A673 (cell line): ENCODE data around the gene BARHL1. TPM values are rescaled to one million over a fixed set of nuclear protein-coding genes. Genes with fewer than 3 reads are reported as not detected.

Experiments
- BruUV-seq: library from RNA; stranded (reverse); fragments of 400-500 nt; replicated peaks from 2 replicates; lab custom pipeline; 2021; lab: Mats Ljungman, UMichigan
- CTCF ChIA-PET: fragments of 300-600 bp; sonication (Branson Sonifier 250); formaldehyde crosslinking; loops from one replicate; lab custom pipeline; 2022; ENCODE audit warnings: antibody characterized with exemption; lab: Charles Lee
- POLR2A ChIA-PET: fragments of 300-600 bp; sonication (Branson Sonifier 250); formaldehyde crosslinking; loops from one replicate; lab custom pipeline; 2022; ENCODE audit warnings: antibody characterized with exemption; ENCODE audit not compliant: low non-redundant PET; lab: Charles Lee
- DNase-seq: peaks from one replicate; pipeline ENCODE4 v3.0.0-alpha.2; 2015; ENCODE audit warnings: low spot score
- H3K27ac ChIP-seq: fragments of 200-600 bp; sonication (generic); 2 replicates; pipeline ENCODE4 v1.5.1; 2016; ENCODE audit warnings: mixed run types, low read depth, mild to moderate bottlenecking, mixed read lengths, antibody characterized with exemption, low read length; ENCODE audit not compliant: poor library complexity, severe bottlenecking
- H3K27me3 ChIP-seq: fragments of 200-600 bp; sonication (generic); replicated peaks from 2 replicates; pipeline ENCODE4 v1.6.1; 2017; ENCODE audit warnings: mixed run types, low read depth, mild to moderate bottlenecking, mixed read lengths, antibody characterized with exemption, low read length; ENCODE audit not compliant: insufficient read depth, poor library complexity
- H3K36me3 ChIP-seq: fragments of 200-600 bp; sonication (generic); 2 replicates; pipeline ENCODE4 v1.6.1; 2016; ENCODE audit warnings: mixed run types, mild to moderate bottlenecking, mixed read lengths, antibody characterized with exemption, low read length; ENCODE audit not compliant: insufficient read depth, poor library complexity, severe bottlenecking
- H3K4me1 ChIP-seq: fragments of 200-600 bp; sonication (generic); 2 replicates; pipeline ENCODE4 v1.6.1; 2017; ENCODE audit warnings: mixed run types, mild to moderate bottlenecking, mixed read lengths, antibody characterized with exemption, low read length; ENCODE audit not compliant: insufficient read depth, poor library complexity, severe bottlenecking
- H3K4me3 ChIP-seq: fragments of 200-600 bp; sonication (generic); 2 replicates; pipeline ENCODE4 v1.5.1; 2016; ENCODE audit warnings: low read depth, mixed run types, mild to moderate bottlenecking, mixed read lengths, low read length; ENCODE audit not compliant: poor library complexity, severe bottlenecking
- H3K9me3 ChIP-seq: fragments of 200-600 bp; sonication (generic); 2 replicates; pipeline ENCODE4 v1.6.1; 2016; ENCODE audit warnings: mixed run types, low read depth, mild to moderate bottlenecking, mixed read lengths, antibody characterized with exemption, low read length; ENCODE audit not compliant: poor library complexity, severe bottlenecking
- CTCF ChIP-seq: fragments of 300-800, 200-600 bp; sonication (generic); conservative IDR thresholded peaks from 2 replicates; pipeline ENCODE4 v1.5.1; 2017; ENCODE audit warnings: low read depth, mild to moderate bottlenecking, antibody characterized with exemption, low read length, moderate library complexity, mixed read lengths
- EZH2 ChIP-seq: fragments of 200-600 bp; sonication (generic); IDR thresholded peaks from 2 replicates; pipeline ENCODE4 v1.6.1; 2017; ENCODE audit warnings: borderline replicate concordance, low read depth, mild to moderate bottlenecking, mixed read lengths, antibody characterized with exemption, low read length; ENCODE audit not compliant: poor library complexity, severe bottlenecking
- intact Hi-C: fragments of 100-400 bp; cut with micrococcal nuclease; formaldehyde crosslinking; loops from one replicate; pipeline ENCODE4 v1.10.0; 2022; ENCODE audit not compliant: unreplicated experiment
- total RNA-seq: library from RNA; stranded (reverse); gene quantifications from 2 replicates; pipeline ENCODE4 v1.2.3, GENCODE V29; 2021

Gene BARHL1
- total RNA-seq, 1 experiment from 2014 or later, result not detected

- TF ChIP-seq EZH2 (peak; percentile 96), CTCF (no peak)
- Histone ChIP-seq H3K9me3 (no peaks in the 10 kb centered on the region), H3K4me3 (no peak overlapping the region), H3K27me3 (peaks cover 80% of the 10 kb centered on the region), H3K36me3 (peaks cover 2% of the 10 kb centered on the region), H3K27ac (no peak overlapping the region), H3K4me1 (no peaks in the 10 kb centered on the region)
- no peak for DNase-seq
- ChIA-PET CTCF (no interaction called here), POLR2A (no interaction called here)
- intact Hi-C loops, result no loop called here
- no TSS peak for BruUV-seq
Observed at GRCh38 chr9:132589148-132590036, 7.0 kb downstream of the BARHL1 start.

GRCh38 chr9:132590037-132590317, 7.6 kb downstream of the BARHL1 start:
- Histone ChIP-seq H3K4me3 (no peak overlapping the region), H3K9me3 (no peaks in the 10 kb centered on the region), H3K27ac (no peak overlapping the region), H3K36me3 (peaks cover 4% of the 10 kb centered on the region), H3K4me1 (no peaks in the 10 kb centered on the region), H3K27me3 (peaks cover 75% of the 10 kb centered on the region)
- TF ChIP-seq CTCF (no peak), EZH2 (no peak)
- no peak for DNase-seq
- POLR2A ChIA-PET, result no interaction called here
- intact Hi-C loops, result no loop called here
- CTCF ChIA-PET, result no interaction called here
- BruUV-seq, result no TSS peak

GRCh38 chr9:132590318-132591182, 8.1 kb downstream of the BARHL1 start:
- Histone ChIP-seq H3K9me3 (no peaks in the 10 kb centered on the region), H3K27ac (no peak overlapping the region), H3K4me1 (no peaks in the 10 kb centered on the region), H3K27me3 (peaks cover 69% of the 10 kb centered on the region), H3K36me3 (peaks cover 4% of the 10 kb centered on the region), H3K4me3 (no peak overlapping the region)
- POLR2A ChIA-PET, result no interaction called here
- no TSS peak for BruUV-seq
- intact Hi-C loops, result no loop called here
- no peak for DNase-seq
- TF ChIP-seq CTCF (no peak), EZH2 (peak; percentile 97)
- CTCF ChIA-PET, result no interaction called here
